ENCODE measurements around the gene PATJ. TPM values are rescaled to one million over a fixed set of nuclear protein-coding genes. Genes with fewer than 3 reads are reported as not detected.
A peak's percentile ranks its signal among the peaks of the same experiment; 100 is the strongest.

Gene PATJ
- total and polyA plus RNA-seq, 2 experiments from 2014 or later: 35.3 to 68.4 TPM

DNA sequence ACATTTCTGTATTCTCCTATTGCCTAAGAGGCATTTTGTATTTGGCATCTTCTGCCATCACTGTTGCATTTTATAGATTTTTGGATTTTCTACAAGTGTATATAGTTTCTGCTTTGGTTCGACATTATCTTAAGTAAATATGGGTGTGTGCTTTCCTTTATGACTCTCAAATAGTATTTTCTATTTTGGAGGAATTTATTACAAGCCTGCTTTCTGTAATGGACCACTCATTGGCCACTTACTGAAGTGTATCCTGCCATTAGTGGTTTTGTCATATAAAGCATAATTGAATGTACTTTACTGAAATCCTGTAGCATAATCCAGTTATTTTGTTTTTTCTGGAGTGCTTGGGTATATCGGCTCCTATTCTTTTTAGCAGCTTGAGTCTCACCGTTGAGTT lies 184.3 kb downstream of the PATJ start:
- TF ChIP-seq STAT1 (IDR thresholded peaks at IDR 0.05; ENCODE audit: unreplicated experiment): no peak
- TF ChIP-seq, protein P1, sequence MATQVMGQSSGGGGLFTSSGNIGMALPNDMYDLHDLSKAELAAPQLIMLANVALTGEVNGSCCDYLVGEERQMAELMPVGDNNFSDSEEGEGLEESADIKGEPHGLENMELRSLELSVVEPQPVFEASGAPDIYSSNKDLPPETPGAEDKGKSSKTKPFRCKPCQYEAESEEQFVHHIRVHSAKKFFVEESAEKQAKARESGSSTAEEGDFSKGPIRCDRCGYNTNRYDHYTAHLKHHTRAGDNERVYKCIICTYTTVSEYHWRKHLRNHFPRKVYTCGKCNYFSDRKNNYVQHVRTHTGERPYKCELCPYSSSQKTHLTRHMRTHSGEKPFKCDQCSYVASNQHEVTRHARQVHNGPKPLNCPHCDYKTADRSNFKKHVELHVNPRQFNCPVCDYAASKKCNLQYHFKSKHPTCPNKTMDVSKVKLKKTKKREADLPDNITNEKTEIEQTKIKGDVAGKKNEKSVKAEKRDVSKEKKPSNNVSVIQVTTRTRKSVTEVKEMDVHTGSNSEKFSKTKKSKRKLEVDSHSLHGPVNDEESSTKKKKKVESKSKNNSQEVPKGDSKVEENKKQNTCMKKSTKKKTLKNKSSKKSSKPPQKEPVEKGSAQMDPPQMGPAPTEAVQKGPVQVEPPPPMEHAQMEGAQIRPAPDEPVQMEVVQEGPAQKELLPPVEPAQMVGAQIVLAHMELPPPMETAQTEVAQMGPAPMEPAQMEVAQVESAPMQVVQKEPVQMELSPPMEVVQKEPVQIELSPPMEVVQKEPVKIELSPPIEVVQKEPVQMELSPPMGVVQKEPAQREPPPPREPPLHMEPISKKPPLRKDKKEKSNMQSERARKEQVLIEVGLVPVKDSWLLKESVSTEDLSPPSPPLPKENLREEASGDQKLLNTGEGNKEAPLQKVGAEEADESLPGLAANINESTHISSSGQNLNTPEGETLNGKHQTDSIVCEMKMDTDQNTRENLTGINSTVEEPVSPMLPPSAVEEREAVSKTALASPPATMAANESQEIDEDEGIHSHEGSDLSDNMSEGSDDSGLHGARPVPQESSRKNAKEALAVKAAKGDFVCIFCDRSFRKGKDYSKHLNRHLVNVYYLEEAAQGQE (IDR thresholded peaks at IDR 0.05; ENCODE audit: unreplicated experiment): no peak
- TF ChIP-seq POLR2AphosphoS5 (IDR thresholded peaks at IDR 0.05; ENCODE audit: low read depth): no peak
- TF ChIP-seq EZH2 (IDR thresholded peaks at IDR 0.05; ENCODE audit: low read depth, unreplicated experiment): no peak
- H3F3A ChIP-seq (replicated peaks; ENCODE audit: low read depth): no peaks in the 10 kb centered on the region
- no peaks in the 10 kb centered on the region for H3K79me2 ChIP-seq (replicated peaks; ENCODE audit: insufficient read depth)
- Mint-ChIP-seq H3K36me3 (ENCODE audit: low read depth) (no peaks in the 10 kb centered on the region), H3K4me1 (peaks cover 15% of the 10 kb centered on the region; the same call in 2 of the 3 replicates), H3K4me3 (no peak overlapping the region), H3K27me3 (ENCODE audit: insufficient read depth, low read depth, poor library complexity) (peaks cover 3% of the 10 kb centered on the region), H3K27ac (no peak overlapping the region), H3K9me3 (no peaks in the 10 kb centered on the region)
- no peaks in the 10 kb centered on the region for H3K36me3 ChIP-seq (ENCODE audit: insufficient read depth)
- no peak overlapping the region for H3K4me2 ChIP-seq
- no peaks in the 10 kb centered on the region for H3K9me2 ChIP-seq (ENCODE audit: insufficient read depth)
- DNase-seq (ENCODE audit: low spot score) (no peak), ATAC-seq (no peak)
- peak overlapping the region; percentile 53; the same call in 1 of the 2 replicates for H3K27ac ChIP-seq (ENCODE audit: low read depth)
- H3K4me3 ChIP-seq: no peak overlapping the region
- H2AFZ ChIP-seq: no peak overlapping the region
- H4K20me1 ChIP-seq (replicated peaks; ENCODE audit: insufficient read depth): no peaks in the 10 kb centered on the region
- H3K27me3 ChIP-seq (ENCODE audit: insufficient read depth): no peaks in the 10 kb centered on the region
- H3K4me1 ChIP-seq (ENCODE audit: insufficient read depth): peaks cover 8% of the 10 kb centered on the region

DNA sequence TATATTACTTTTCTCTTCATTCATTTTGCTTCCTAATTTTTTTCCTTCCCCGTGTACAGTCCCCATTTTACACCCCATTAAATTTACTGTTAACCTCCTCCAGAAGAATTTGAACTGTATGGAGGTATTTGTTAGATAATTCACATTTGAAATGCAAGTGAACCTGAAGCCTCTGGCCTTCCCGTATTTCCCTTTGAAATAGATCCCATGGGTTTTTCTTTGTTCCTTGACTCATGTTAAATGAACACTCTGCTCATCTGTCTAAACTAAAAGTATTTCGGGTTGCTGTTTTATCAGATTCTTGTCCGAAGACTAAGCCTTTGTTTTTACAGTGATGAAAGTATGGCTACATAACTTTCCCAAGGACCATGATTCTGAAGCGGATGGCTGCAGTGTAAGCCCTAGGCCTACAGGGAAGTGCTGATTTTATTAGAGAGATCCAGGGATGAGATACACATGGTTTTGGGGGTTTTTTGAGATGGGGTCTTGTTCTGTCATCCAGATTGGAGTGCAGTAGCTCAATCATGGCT lies 187.9 kb downstream of the PATJ start:
- Histone ChIP-seq H3K4me2 (peak overlapping the region; percentile 6; the same call in 1 of the 2 replicates), H3F3A (replicated peaks; ENCODE audit: low read depth) (no peaks in the 10 kb centered on the region), H4K20me1 (replicated peaks; ENCODE audit: insufficient read depth) (no peaks in the 10 kb centered on the region), H3K27me3 (ENCODE audit: insufficient read depth) (no peaks in the 10 kb centered on the region), H3K4me1 (ENCODE audit: insufficient read depth) (peaks cover 8% of the 10 kb centered on the region), H2AFZ (no peak overlapping the region), H3K27ac (ENCODE audit: low read depth) (peak overlapping the region; percentile 62; the same call in 1 of the 2 replicates), H3K79me2 (replicated peaks; ENCODE audit: insufficient read depth) (no peaks in the 10 kb centered on the region), H3K4me3 (no peak overlapping the region), H3K36me3 (ENCODE audit: insufficient read depth) (no peaks in the 10 kb centered on the region), H3K9me2 (ENCODE audit: insufficient read depth) (no peaks in the 10 kb centered on the region)
- TF ChIP-seq, protein P1 (IDR thresholded peaks at IDR 0.05; ENCODE audit: unreplicated experiment): no peak
- TF ChIP-seq JUNB (IDR thresholded peaks at IDR 0.05; ENCODE audit: unreplicated experiment): no peak
- TF ChIP-seq EZH2 (IDR thresholded peaks at IDR 0.05; ENCODE audit: low read depth, unreplicated experiment): no peak
- no peak for TF ChIP-seq POLR2AphosphoS5 (IDR thresholded peaks at IDR 0.05; ENCODE audit: low read depth)
- no peak for TF ChIP-seq CREB1 (CRISPR knock-in tag; IDR thresholded peaks at IDR 0.05; ENCODE audit: low read depth)
- ATAC-seq (no peak; the same call in 2 of the 3 replicates), DNase-seq (ENCODE audit: low spot score) (no peak)
- no peak overlapping the region for H3K4me3 Mint-ChIP-seq
- peaks cover 3% of the 10 kb centered on the region for H3K27me3 Mint-ChIP-seq (ENCODE audit: insufficient read depth, low read depth, poor library complexity)
- no peaks in the 10 kb centered on the region for H3K9me3 Mint-ChIP-seq
- peak overlapping the region; percentile 56; the same call in 1 of the 2 replicates for H3K27ac Mint-ChIP-seq
- 0 out of 3 replicates have a peak, but pooled peaks cover 3% of the 10 kb centered on the region for H3K36me3 Mint-ChIP-seq (ENCODE audit: low read depth)
- peaks cover 13% of the 10 kb centered on the region; the same call in 2 of the 3 replicates for H3K4me1 Mint-ChIP-seq
